CD14-positive monocyte (primary cell): Measurements from ENCODE around the gene EXOC4. TPM values are rescaled to one million over a fixed set of nuclear protein-coding genes. Genes with fewer than 3 reads are reported as not detected.

Experiments used
- DNase-seq, 3 donors: peaks; one replicate each; pipeline ENCODE4 v3.0.0-alpha.2; 2011 to 2022
- H2AFZ ChIP-seq: 2 replicates; pipeline ENCODE4 v1.6.0; 2012; ENCODE audit warnings: mild to moderate bottlenecking, low read depth, low read length, inconsistent platforms; ENCODE audit not compliant: insufficient read depth, poor library complexity, severe bottlenecking
- H3K27ac ChIP-seq, 2 donors: 1 replicate in 1 of 2; 2 replicates in 1 of 2; pipeline ENCODE4 v1.5.1; 2012 to 2013; ENCODE audit warnings: low read length in 2 of 2, control low read depth in 1 of 2, inconsistent platforms in 1 of 2, low read depth in 1 of 2, mild to moderate bottlenecking in 1 of 2
- H3K27me3 ChIP-seq, 2 donors: one replicate each; pipeline versions ENCODE4 v1.6.0 to v1.6.1; 2011 to 2013; ENCODE audit warnings: low read length in 2 of 2; ENCODE audit not compliant: control insufficient read depth in 2 of 2, insufficient read depth in 2 of 2
- H3K36me3 ChIP-seq, 2 donors: replicated peaks in 1 of 2; 1 replicate in 1 of 2; 2 replicates in 1 of 2; pipeline versions ENCODE4 v1.5.1 to v1.6.1; 2012 to 2013; ENCODE audit warnings: low read length in 2 of 2, control low read depth in 1 of 2, inconsistent platforms in 1 of 2, mild to moderate bottlenecking in 1 of 2; ENCODE audit not compliant: insufficient read depth in 2 of 2, control insufficient read depth in 1 of 2
- H3K4me1 ChIP-seq, 2 donors: 1 replicate in 1 of 2; 2 replicates in 1 of 2; pipeline versions ENCODE4 v1.5.1 to v1.6.1; 2012 to 2013; ENCODE audit warnings: low read length in 2 of 2, control low read depth in 1 of 2, inconsistent platforms in 1 of 2, mild to moderate bottlenecking in 1 of 2, moderate library complexity in 1 of 2; ENCODE audit not compliant: insufficient read depth in 2 of 2, control insufficient read depth in 1 of 2
- H3K4me2 ChIP-seq: replicated peaks from 2 replicates; pipeline ENCODE3; 2012; ENCODE audit warnings: low read length, moderate library complexity, mild to moderate bottlenecking; ENCODE audit not compliant: poor library complexity, severe bottlenecking; ENCODE audit errors: extremely low read depth
- H3K4me3 ChIP-seq, 3 experiments: fragments of 200-600 bp in 1 of 3; sonication (generic) in 1 of 3; replicated peaks in 1 of 3; 1 replicate in 2 of 3; 2 replicates in 1 of 3; pipeline ENCODE4 v1.5.1; 2011 to 2013; ENCODE audit warnings: low read length in 3 of 3, mild to moderate bottlenecking in 3 of 3, control low read depth in 2 of 3, low read depth in 2 of 3, inconsistent platforms in 1 of 3, moderate library complexity in 1 of 3
- H3K79me2 ChIP-seq: 2 replicates; pipeline ENCODE4 v1.6.0; 2012; ENCODE audit warnings: mild to moderate bottlenecking, control low read depth, inconsistent platforms, low read length, moderate library complexity; ENCODE audit not compliant: insufficient read depth
- H3K9ac ChIP-seq: 2 replicates; pipeline ENCODE4 v1.6.0; 2017; ENCODE audit warnings: low read length, mild to moderate bottlenecking; ENCODE audit not compliant: insufficient read depth, poor library complexity, severe bottlenecking
- H3K9me3 ChIP-seq, 2 donors: replicated peaks in 1 of 2; 1 replicate in 1 of 2; 2 replicates in 1 of 2; pipeline versions ENCODE4 v1.5.1 to v1.6.1; 2012 to 2013; ENCODE audit warnings: low read length in 2 of 2, control low read depth in 1 of 2; ENCODE audit not compliant: control insufficient read depth in 1 of 2, insufficient read depth in 1 of 2
- H4K20me1 ChIP-seq: 2 replicates; pipeline ENCODE4 v1.6.0; 2012; ENCODE audit warnings: mild to moderate bottlenecking, low read length, control low read depth, moderate library complexity; ENCODE audit not compliant: insufficient read depth
- H3K27ac Mint-ChIP-seq, 7 donors: one replicate each; pipeline ENCODE4 v1.8.0; 2020; ENCODE audit warnings: mild to moderate bottlenecking in 7 of 7, mixed read lengths in 7 of 7, moderate library complexity in 6 of 7, inconsistent platforms in 2 of 7
- H3K27me3 Mint-ChIP-seq, 3 donors: one replicate each; pipeline ENCODE4 v1.8.0; 2021 to 2022; ENCODE audit warnings: low read depth in 3 of 3, mild to moderate bottlenecking in 3 of 3, mixed read lengths in 3 of 3, moderate library complexity in 3 of 3, inconsistent platforms in 1 of 3
- H3K36me3 Mint-ChIP-seq, 2 donors: one replicate each; pipeline ENCODE4 v1.8.0; 2020; ENCODE audit warnings: mixed read lengths in 2 of 2, inconsistent platforms in 1 of 2, mild to moderate bottlenecking in 1 of 2
- H3K4me1 Mint-ChIP-seq: one replicate; pipeline ENCODE4 v1.8.0; 2020; ENCODE audit warnings: mild to moderate bottlenecking, mixed read lengths
- H3K4me3 Mint-ChIP-seq, 2 donors: one replicate each; pipeline ENCODE4 v1.8.0; 2020; ENCODE audit warnings: mild to moderate bottlenecking in 2 of 2, mixed read lengths in 2 of 2, moderate library complexity in 1 of 2
- H3K9me3 Mint-ChIP-seq, 7 donors: one replicate each; pipeline ENCODE4 v1.8.0; 2020 to 2022; ENCODE audit warnings: mixed read lengths in 7 of 7, mild to moderate bottlenecking in 6 of 7, moderate library complexity in 6 of 7, inconsistent platforms in 2 of 7
- CTCF ChIP-seq: fragments of 200-600 bp; IDR thresholded peaks from one replicate; pipeline ENCODE4 v1.8.0; 2022; ENCODE audit warnings: antibody characterized with exemption, mild to moderate bottlenecking
- WGBS: methylation state at CpG from one replicate; pipeline ENCODE4 v1.1.5; 2013; ENCODE audit warnings: missing lambda C conversion rate; ENCODE audit not compliant: insufficient coverage; 5-methylcytosine and 5-hydroxymethylcytosine counted together
- intact Hi-C, 2 donors: fragments of 100-400 bp; cut with micrococcal nuclease; formaldehyde crosslinking; loops; one replicate each; pipeline versions ENCODE4 v1.15.0 to v1.15.1; 2023
- polyA plus RNA-seq, 3 donors: library from polyadenylated mRNA; depleted of rRNA in 1 of 3; unstranded in 2 of 3; stranded (reverse) in 1 of 3; fragments of 300-500 nt in 2 of 3; fragments of >200 nt in 1 of 3; fragmentation: Illumina TruSeq in 2 of 3; gene quantifications; 1 replicate in 2 of 3; 2 replicates in 1 of 3; pipeline ENCODE4 v1.2.3, GENCODE V29; 2012 to 2021

EXOC4 gene
- polyA plus RNA-seq, 3 donors: 20.6 to 22.3 (median 22.3) TPM

- Histone ChIP-seq H3K9ac (no peak overlapping the region), H4K20me1 (no peaks in the 10 kb centered on the region), H3K36me3 (no peaks in the 10 kb centered on the region), H2AFZ (no peak overlapping the region), H3K27me3 (no peaks in the 10 kb centered on the region), H3K9me3 (no peaks in the 10 kb centered on the region), H3K27ac (no peak overlapping the region), H3K79me2 (no peaks in the 10 kb centered on the region), H3K4me2 (no peak overlapping the region), H3K4me1 (no peaks in the 10 kb centered on the region), H3K4me3 (no peak overlapping the region)
- Mint-ChIP-seq H3K36me3 (peaks cover 4 to 7% of the 10 kb centered on the region in 2 donors), H3K27ac (peak overlapping the region in 1 of 7 donors; percentile 0), H3K4me1 (no peaks in the 10 kb centered on the region), H3K4me3 (no peak overlapping the region), H3K27me3 (no peaks in the 10 kb centered on the region), H3K9me3 (peaks cover 0 to 1% (median 0%) of the 10 kb centered on the region in 7 donors)
- DNase-seq: no peak
- intact Hi-C loops: no loop called here
- 100% methylated on average over 2 of the region's 4 CpGs for WGBS
- TF ChIP-seq CTCF: no peak
These were observed 763.5 kb downstream of the EXOC4 start for GRCh38 chr7:134016223-134016941.

DNA sequence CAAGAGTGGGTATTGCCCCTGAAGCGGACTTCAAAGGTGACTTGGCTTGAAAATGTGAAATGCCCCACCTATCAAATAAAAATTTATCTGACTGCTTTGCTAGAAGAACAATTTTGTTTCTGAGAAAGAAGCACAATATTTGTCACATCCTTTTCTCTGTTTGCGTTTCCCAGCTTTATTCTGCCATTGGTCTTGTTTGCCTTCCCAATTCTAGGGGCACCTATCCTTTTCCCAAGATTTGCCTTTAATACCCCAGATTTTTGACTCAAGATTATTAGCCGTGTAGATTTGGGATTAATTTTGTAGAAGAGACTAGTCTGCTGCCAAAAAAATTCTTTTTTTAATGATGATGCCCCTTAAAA, 764.0 kb downstream of the EXOC4 start:
- Mint-ChIP-seq H3K27me3 (no peaks in the 10 kb centered on the region), H3K4me3 (no peak overlapping the region), H3K4me1 (no peaks in the 10 kb centered on the region), H3K27ac (no peak overlapping the region), H3K36me3 (peaks cover 3 to 6% of the 10 kb centered on the region in 2 donors), H3K9me3 (peaks cover 0 to 1% (median 0%) of the 10 kb centered on the region in 7 donors)
- H3K9ac ChIP-seq: no peak overlapping the region
- H3K9me3 ChIP-seq: no peaks in the 10 kb centered on the region
- H3K27ac ChIP-seq: no peak overlapping the region
- H3K4me3 ChIP-seq: no peak overlapping the region
- no peaks in the 10 kb centered on the region for H4K20me1 ChIP-seq
- no peaks in the 10 kb centered on the region for H3K27me3 ChIP-seq
- no peak for DNase-seq
- 100% methylated on average over 2 of the region's 3 CpGs for WGBS
- H3K79me2 ChIP-seq: no peaks in the 10 kb centered on the region
- H2AFZ ChIP-seq: no peak overlapping the region
- intact Hi-C loops: no loop called here
- H3K4me2 ChIP-seq: no peak overlapping the region
- no peaks in the 10 kb centered on the region for H3K4me1 ChIP-seq
- no peak for TF ChIP-seq CTCF
- no peaks in the 10 kb centered on the region for H3K36me3 ChIP-seq
